NCI-H2081 treated with DMSO at 0.1 percent for 48 hours (cell line): Measurements from ENCODE around the gene MYLK3.
"Not testable (repeated sequence)": the region's sequence is repeated elsewhere in the genome, so short reads cannot be mapped to it uniquely, and the experiment has no call there.

Source experiments
- DNase-seq: peaks from one replicate; lab custom pipeline; 2025; lab: John Stamatoyannopoulos, UW

Gene MYLK3

DNA sequence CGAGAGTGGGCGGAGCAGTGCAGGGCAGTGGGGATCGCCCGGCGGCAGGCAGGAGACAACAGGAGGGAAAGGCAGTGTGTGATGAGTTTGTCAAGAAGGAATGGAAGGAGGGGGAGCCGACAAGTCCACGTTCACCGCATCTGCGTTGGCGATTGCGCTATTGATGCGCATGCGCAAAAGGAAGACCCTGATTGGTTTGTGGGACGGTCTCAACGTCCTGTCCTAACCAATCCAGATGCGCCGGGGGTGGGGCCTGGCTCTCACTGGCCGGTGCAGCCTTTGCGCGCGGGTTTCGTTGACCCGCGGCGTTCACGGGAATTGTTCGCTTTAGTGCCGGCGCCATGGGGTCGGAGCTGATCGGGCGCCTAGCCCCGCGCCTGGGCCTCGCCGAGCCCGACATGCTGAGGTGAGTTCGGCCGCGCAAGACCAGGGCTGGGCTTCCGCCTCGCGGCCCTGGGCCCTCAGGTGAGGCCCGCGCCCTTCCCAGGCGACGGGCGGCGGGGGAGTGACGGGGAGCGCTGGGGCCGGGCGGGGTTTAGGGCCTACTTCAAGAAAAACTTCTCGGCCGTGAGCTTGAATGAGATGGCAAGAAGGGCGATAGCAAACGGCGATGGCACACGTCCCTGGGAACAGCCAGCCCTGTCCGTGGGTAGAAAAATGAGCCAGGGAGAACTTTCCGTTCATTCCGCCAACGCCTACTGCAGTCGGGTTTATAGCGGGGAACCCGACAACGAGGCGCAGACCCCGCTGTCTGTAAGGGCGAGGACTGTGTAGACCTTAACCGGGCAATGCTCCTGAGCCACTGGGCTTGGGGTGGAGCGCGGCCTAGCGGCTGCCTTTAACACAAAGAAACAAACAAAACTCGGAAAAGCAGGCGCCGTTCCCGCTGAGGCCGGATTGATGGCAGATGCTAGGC lies 58.5 kb downstream of the MYLK3 start, which contains the start of gene ORC6:
ORC6 (plus strand) TSS at position 295 of the 916 bp plus-strand sequence; CDS start at position 342, 47 bp downstream.
- peak; percentile 86 for DNase-seq

- no peak for DNase-seq
Observed at GRCh38 chr16:46688654-46689364, 59.3 kb downstream of the MYLK3 start, which contains the start of gene VPS35. VPS35 (minus strand) TSS chr16:46689178; CDS start chr16:46689133, 45 bp downstream.

GRCh38 chr16:46688101-46688653 lies 60.0 kb downstream of the MYLK3 start:
- no peak for DNase-seq

DNA sequence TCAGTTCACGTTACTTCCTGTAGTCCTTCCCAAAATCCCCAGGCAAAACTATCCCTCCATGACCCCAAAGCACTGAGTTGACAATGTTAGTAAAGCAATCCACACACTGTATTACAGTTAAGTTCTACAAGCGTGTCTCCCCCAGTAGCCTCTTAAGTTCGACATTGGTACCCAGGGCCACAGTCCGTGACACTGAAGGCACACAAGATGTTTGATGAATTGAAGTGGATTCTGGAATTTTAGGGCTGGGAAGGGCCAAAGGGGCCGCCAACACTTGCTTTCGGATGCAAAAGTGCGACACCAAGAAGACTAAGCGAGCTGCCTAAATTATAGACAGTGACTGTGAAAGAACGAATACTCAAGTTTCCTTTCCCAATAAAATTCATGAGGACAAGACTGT lies 60.7 kb downstream of the MYLK3 start:
- DNase-seq: no peak

DNA sequence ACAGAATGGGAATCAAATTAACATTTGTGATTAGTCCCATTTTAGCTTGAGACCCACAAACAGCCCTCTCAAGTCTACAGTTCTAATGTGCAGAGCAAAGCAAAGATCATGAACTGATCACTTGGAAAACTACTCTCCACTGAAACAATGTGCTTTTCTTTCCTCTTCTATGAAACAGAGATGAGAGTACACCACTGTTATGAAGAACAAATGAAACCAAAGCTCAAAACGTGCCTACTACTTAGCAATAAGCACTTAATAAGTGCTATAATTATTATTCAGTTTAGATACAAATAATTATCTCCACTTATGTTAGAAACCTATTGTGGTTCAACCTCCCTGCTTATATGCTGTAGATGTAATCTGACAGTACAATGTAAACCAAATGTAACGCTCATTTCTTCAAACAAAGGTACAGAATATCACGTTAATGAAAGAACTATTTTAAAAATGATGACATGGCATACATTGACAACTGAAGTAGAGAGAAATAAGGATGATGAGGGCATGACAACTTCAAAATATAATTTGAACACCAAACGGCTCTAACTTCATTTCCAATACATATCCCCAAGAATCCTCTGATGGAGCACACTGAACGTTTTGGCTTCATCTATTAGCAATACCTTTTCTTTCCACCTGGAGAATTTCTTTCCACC lies 61.2 kb downstream of the MYLK3 start:
- no peak for DNase-seq

- DNase-seq: not testable (repeated sequence)
Observed at GRCh38 chr16:46681867-46682266, 66.3 kb downstream of the MYLK3 start.

DNA sequence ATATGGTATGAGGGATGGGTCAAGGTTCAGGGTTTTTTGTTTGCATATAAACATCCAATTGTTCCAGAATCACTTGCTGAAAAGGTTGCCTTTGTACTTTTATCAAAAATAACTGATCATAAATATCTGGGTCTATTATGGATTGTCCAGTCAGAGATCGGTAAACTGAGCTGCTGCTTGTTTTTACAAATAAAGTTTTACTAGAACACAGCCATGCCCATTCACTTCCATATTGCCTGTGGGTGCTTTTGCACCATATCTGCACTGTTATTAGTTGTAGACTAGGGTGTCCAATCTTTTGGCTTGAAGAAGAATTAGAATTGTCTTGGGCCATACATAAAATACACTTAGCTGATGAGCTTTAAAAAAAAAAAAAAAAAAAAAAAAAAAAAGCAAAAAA lies 70.2 kb downstream of the MYLK3 start:
- DNase-seq: not testable (repeated sequence)

DNA sequence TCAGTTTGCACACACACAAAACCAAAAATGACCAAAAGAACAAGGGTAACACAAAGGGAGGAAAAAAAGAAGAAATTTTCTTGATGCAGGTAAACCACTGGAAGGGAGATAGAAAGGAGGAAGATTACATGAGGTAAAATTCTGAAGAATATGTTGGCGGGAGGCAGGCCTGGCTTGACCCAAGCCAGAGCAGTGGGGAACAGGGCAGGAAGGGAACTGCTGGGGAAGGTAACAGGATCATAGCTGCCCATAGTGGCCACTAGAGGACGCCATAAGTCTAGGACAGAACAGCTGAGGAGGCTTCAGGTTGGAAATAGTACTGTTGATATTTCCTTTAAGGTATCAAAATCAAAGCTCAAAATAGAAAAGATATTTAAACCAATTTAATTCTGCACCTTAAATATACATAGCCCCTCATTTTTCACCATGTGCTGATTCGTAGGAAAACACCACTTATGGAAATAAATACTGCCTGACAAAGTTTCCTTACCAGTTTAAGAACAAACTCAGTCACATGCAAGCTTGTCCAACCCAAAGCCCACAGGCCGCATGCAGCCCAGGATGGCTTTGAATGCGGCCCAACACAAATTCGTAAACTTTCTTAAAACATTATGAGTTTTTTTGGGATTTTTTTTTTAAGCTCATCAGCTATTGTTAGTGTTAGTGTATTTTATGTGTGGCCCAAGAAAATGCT lies 74.7 kb downstream of the MYLK3 start:
- DNase-seq: no peak

DNA sequence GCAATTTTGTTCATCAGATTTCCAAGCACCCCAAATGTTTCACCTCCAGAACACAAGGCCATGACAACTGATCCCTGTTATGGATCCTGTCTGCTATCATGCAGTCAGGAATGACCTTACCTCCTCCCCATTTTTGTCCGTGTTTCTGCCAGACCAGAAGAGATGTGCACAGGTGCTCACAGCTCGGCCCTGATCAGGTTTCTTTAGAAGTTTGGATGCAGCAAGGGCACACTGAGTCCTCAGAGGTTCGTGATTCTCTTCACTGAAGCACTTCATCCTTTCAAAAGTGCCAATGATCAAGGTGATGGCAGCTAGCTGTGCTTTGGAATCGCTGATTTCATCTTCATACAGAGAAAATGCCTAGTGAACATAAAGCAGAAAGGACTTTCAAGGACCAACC lies 86.0 kb downstream of the MYLK3 start:
- DNase-seq: no peak

DNA sequence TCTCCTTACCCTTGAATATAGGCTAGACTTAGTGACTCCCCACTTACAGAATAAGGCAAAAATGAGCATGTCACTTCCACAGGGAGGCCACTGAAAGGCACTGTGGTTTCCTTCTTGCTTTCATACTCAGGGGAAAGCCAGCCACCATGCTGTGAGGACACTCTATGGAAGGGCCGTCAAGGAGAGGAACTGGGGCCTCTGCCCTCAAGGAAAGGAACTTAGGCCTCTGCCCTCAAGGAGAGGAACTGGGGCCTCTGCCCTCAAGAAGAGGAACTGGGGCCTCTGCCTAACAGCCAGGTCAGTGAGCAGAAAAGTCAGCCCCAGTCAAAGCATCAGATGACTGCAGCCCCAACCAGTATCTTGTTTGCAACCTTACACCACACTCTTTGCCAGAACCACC lies 89.2 kb downstream of the MYLK3 start:
- DNase-seq: no peak
